ENCODE data around the gene LYRM1.
A peak's percentile ranks its signal among the peaks of the same experiment; 100 is the strongest.
"Not testable (repeated sequence)": the region's sequence is repeated elsewhere in the genome, so short reads cannot be mapped to it uniquely, and the experiment has no call there.

The LYRM1 gene

DNA sequence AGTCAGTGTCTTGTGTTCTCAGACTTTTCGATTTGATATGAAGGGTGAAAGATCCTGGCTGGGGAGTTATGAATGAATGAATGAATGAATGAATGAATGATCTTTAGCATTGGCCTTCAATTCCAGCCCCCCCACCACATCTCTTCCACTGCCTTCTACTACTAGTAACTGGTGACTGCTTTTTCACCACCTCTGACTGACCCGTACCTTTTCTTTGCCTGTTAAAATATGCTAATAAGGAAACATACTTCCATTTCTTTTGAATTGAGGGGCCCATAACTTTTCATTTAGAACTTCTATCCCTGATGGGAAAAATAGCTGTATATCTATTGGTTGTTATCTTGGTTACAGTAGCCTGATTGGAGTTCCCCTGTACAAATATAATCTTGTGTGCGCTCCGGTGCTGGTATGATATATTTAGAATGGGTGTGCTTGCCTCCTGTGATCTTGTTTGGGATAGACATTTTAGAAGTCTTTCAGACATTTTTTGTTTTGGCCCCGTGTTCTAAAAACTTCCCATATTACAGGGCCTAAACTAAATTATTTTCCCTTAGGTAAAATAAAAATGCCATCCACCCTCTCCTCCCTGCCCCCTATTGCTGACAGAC lies 3.4 kb downstream of the LYRM1 start:
- no peak for DNase-seq

DNA sequence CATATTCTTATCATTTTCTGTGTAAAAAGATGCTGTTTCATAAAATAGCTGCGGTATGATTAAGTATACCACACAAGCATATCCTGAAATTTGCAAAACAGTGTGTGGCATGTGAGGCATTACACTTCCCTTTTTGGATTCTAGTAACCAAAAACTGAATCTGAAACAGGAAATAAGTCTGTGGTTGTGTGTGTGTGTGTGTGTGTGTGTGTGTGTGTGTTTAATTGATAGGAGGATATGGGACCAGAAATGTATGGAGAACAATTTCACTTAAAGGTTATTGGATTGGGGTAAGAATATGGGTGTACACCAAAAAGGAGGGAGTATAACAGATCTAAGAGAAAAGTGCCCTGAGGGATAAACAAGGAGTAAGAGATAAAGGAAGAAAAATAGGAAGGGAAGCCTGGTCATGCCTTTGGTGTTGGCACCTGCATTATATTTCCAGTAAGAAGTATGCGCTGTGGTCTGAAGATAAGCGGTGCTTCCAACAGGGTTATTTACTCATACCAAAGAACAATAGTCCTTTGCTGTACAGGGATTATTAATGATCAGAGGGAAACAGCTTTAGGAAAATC lies 4.0 kb downstream of the LYRM1 start:
- DNase-seq, result peak; percentile 69

DNA sequence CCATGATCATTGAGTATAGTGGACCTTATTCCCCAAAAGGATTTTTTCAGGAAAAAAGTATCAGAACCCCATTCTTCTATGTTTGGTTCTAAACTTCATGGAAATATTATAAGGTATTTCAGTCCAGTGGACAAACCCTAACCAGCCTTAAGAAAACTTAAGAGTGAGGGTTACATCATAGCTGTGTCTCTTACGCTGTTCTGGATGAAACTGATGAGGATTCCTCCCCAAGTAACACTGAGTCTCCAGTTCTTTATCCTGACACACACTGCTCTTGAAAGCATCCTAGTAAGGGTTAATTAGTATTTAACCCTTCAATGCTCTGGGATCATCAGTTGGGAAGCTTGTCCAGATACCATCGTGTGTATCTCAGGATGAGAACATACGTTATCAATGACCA lies 5.0 kb downstream of the LYRM1 start:
- DNase-seq, result no peak

DNA sequence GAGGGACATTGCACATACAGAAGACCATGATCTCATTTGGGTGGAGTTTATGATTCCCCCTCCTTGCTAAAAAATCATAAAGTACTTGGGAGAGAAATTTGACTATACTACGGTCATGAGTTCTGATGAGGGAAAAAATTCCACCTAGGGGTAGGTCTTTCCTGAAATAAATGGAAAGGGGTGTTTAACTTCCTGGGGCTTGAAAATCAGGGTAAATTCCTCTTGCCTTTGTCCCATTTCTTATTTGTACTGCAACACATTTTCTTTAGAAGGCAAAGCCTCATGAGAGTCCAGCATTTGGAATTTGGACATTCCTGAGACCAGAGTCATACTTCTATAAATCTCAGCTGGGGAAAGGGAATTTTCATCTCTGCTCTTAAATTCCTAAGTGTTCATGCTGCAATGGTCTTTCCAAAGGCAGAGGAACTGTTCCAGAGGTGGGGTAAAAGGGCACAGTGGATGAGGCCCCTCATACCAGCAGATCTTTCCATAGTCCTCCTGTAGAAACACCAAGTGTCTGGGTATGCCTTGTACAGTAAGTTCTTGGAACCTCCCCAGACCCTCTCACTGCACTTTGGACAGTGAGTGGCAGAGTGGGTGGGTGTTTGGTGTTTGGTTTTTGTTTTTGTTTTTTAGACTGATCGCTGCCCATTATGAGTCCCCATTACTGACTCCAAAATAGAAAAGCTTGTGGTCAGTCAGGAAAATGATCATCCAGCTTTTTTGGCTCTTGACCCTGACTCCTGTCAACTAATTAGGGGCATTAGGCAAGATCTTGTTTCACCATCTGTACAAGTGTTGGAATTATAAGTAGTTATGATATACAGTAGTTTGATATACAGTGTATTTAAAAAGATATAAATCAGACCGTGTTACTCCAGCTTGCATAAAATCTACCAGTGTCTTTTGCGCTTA lies 6.0 kb downstream of the LYRM1 start:
- no peak for DNase-seq

DNA sequence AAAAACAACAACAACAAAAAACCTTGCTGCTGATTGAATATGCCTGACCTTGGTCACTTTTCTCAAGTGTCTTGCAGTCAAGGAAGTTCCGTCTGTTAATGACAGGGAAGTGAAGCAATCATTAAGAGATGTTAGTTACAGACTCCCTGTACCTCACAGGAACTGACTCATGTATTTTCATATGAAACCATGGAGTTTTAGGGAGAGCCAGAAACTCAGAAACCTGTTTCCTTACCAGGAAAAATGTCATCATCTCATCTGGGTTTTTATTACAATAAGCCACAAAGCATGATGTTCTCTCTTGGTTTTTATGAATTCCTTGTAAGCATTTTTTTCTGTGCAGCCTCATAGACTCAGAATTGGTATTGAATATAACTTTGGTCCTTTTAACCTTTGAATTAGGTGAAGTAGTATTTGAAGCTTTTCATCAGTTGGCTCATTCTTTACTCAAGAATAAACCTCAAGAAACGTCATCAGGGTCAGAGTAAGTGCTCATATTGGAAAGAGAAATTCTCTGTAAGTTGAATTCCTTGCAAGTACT lies 10.3 kb downstream of the LYRM1 start:
- peak; percentile 71 for DNase-seq

DNA sequence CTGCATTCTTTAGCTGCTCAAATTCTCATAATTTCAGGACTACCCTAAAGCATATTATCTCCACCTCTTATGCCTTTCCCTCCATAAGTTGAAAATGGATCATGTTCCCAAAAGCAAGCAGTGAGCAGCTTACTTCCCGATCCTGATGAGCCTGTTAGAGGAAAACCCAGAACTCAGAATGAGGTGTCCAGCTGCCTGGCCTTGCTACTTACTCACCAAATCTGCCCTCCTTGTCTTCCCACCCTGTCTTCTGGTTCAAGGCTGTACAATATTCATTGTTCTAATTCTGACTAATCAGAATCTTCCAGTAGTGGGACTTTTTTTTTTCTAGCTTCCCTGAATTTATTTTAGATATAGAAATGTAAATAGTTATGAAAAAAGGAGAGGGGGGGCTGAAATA lies 10.8 kb downstream of the LYRM1 start:
- DNase-seq, result no peak

DNA sequence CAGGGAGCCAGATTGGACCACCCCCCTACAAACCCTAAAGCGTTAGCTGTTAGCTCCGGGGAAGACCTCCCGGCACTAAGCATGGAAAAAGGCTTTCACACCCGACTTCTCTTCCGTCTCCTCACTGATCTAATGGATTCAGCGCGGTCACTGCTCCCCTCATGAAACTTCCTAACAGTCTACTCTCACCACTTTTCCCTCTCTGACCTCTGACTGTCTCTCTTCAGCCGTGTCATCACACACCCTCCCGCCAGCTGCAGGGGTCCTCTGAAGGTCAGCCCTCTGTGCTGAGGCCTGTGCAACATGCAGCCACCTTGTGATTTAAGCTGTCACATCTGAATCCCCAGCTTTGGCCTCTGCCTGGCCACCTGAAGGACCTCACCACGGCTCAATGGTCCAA lies 15.7 kb downstream of the LYRM1 start:
- DNase-seq, result no peak

DNA sequence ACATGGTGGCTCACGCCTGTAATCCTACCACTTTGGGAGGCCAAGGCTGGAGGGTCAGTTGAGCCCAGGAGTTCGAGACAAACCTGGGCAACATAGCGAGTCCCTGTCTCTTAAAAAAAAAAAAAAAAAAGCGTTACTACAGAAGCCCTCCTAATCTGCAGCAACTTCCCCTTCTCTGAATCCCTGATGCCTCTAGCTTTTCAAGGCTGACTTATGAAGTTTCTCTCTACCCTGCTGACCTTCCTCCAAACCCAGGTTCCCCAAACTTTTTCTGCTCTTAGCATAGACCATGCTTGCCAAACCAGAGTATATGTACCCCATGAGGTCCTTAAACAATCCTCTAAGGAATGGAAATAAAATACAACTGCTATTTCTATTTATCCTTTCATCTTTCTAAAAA lies 16.4 kb downstream of the LYRM1 start:
- no peak for DNase-seq

DNA sequence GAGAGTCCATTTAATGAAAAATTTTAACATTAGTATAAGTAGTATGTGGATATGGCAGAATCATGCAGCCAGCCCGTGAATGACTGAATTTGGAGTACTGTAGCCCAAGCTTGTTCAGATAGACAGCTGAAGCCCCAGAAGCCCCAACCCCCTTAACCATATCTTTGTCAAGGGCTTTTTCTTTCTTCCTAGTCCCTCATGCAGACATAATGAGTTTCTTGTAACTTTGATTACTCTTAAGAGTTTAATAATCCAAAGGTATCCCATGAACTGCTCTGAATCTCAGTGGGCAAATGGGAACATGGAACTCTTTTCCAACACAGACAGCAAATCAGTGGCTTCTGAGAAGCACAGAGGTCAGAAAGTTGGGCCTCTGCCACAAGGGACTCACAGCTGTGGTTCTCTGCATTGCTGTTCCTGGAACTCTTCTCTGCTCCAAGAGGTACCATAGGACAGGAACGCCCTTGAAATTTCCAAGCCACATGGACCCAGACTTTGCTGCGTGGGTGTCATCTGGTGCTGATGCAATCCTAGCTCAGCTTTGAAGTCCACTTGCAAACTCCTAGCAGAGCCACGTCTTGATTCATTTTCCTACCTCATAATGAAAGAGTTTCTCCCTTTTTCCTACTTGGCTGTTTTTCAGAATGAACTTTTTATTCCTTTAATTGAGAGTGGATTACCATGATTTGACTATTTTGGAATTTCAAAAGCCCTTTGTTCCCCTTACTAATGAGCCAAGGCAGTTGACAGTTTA lies 18.1 kb downstream of the LYRM1 start:
- no peak for DNase-seq

DNA sequence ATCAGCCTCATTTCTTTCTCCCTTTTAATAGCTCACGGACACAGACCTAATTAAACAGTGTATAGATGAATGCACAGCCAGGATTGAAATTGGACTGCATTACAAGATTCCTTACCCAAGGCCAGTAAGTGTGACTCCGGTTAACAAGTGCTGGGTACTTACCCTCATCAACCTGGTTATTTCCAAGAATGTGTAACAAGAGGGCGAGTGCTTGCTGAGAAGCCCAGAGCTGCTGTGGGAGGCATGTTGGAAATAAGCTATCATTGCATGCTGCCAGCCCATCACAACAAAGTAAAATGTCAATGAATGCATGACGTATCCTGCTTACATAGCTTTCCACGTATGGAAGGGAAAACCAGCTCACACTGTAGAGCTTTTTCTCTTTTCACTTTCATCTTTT lies 19.5 kb downstream of the LYRM1 start:
- DNase-seq, result no peak

DNA sequence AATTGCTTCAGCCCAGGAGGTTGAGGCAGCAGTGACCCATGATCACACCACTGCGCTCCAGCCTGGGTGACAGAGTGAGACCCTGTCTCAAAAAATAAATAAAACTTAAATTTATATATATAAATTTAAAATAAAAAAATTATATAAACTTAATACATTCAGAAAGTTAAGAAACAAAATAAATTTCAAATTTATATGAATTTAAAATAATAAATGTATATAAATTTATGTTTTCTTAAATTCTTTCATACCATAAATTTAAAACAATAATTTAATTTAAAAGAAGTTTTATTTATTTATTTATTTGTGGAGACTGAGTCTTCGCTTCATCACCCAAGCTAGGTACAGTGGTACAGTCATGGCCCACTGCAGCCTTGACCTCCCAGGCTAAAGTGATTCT lies 20.2 kb downstream of the LYRM1 start:
- DNase-seq, result no peak

DNA sequence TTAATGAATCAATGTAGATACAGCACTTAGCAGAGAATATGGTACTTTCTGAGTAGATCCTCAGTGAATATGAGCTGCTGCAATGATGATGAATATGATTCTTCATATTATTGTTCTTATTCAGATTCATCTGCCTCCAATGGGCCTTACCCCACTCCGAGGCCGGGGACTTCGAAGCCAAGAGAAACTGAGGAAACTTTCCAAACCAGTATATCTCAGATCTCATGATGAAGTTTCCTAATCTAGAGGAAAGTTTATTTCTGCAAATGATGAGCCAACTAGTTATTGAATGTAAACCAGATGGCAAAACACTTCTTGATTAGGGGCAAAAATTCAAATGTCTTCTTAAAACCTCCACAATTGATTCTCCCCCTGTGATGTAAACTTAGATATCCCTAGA lies 23.3 kb downstream of the LYRM1 start:
- DNase-seq, result no peak

DNA sequence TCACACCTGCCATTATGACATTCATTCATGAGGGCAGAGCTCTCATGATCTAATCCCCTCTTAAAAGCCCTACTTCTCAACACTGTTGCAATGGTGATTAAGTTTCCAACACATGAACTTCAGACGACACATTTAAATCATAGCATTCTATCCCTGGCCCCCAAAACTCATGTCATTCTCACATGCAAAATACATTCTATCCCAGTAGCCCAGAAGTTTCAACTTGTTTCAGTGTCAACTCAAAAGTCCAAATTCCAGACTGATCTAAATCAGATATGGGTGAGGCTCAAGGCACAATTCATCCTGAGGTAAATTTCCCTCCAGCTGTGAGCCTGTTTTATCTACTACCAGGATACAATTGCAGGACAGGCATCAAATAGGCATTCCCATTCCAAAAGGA lies 25.2 kb downstream of the LYRM1 start:
- DNase-seq, result no peak

DNA sequence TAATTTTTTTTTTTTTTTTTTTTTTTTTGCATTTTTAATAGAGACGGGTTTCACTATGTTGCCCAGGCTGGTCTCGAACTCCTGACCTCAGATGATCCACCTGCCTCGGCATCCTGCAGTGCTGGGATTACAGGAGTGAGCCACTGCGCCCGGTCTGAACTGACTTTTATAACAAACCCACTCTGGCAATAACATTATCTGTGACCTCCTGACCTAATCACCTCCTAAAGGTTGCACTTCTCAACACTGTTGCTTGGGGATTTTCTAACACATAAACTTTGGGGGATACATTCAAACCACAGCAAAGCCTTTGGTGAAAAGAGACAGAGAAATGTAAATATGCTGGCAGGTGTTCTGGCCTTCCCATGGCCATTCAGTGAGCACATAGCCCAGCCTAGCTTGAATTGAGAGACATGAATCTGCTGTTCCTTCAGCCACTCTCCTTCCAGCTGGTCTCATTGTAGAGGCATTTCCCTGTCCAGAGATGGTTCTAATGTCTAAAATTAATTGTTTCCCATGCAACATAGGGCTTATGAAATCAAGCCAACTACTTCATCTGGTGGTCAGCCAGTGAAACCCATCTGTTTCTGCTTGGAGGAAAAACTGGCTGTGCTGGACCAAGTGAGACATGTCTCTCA lies 28.3 kb downstream of the LYRM1 start:
- no peak for DNase-seq

DNA sequence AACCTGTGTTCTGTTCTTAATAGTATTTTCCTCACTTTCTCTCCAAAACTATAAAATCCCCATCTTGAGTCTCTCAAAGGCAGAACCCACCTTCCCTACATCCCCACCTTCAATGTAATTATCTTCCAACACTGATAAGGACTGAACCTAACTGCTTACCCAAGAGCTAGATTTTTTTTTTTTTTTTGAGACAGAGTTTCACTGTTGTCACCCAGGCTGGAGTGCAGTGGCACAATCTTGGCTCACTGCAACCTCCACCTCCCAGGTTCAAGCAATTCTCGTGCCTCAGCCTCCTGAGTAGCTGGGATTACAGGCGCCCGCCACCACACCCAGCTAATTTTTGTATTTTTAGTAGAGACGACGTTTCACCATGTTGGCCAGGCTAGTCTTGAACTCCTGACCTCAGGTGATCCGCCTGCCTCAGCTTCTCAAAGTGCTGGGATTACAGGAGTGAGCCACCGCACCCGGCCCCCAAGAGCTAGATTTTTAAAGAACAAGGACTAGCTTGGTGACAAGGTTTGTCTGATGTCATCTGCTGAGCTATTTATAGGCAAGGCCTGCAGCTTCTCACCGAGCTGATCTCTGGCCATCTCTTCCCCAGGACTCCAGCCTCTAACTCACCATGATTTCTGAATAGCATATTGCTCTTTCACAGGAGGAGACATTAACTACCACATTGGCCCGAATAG lies 29.2 kb downstream of the LYRM1 start:
- not testable (repeated sequence) for DNase-seq

DNA sequence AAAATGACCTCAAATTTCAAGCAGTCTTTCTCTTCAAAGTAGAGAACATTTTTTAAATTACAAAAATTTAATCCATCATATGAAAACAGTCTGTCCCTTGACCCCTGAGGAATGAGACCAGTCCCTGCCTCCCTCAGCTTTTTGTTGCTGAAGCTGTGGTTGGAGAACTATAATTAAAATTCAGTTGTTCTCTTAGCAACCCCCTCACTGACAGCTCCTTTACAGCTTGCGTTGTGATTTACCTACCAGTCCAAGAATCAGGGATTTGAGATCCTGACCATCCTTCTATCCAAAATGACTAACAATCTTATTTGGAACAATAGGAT lies 29.8 kb downstream of the LYRM1 start:
- no peak for DNase-seq

DNA sequence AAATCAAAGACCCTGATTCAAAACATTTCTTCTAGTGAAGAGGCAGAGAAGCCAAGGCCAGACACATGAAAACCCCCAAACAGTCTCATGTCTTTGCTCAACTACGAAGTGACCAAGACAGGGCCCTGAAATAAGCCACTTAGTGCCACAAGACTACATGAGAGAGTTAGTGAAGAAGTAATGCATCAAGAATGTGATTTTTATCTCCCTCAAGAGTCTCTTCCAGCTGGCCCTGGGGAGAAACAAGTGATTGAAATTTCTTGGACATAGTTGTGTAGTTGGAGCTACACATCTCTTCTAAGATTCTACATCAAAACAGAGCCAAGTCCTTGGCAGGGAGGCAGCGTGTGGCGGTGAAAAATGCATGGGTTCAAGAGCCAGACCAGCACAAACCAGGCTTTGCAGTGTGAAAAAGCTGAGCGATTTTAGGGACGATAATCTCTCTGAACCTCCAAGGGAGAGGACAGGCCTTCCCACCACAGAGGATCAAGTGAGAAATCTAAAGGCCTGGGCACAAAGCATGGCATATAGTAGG lies 30.6 kb downstream of the LYRM1 start:
- DNase-seq, result no peak

DNA sequence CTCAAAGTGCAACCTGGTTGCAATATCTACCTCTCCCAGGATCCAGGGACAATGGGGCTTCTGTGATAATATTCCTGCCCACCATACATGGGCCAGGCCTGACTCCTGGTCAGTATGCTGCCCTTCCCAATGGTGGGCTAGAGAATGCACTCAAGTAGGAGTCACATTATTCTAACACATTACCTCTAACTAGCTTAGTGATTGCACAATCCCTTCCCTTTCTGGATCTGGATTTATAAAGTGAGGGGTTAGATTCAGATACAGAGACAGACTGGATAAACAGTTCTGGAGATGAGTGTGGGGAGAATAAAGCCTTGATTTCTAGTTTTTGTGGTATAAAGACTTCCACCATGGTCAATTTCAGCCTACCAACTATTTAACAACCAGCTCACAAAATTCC lies 33.0 kb downstream of the LYRM1 start:
- DNase-seq, result no peak

DNA sequence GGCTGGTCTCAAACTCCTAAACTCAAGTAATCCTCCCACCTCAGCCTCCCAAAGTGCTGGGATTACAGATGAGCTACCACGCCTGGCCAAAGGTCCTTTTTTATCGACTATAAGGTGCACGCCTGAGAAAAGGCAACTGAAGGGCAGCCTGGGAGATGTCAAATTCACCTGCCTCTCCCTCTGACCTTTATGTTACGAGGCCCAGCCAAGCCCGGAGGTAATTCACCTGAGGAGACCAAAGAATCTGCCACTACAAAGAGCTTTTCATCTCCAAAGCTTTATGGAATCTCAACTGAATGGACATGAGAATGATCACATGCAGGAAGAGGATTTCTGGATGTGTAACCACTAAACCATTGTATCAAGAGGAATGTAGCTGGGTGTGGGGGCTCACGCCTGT lies 37.2 kb downstream of the LYRM1 start:
- DNase-seq, result no peak

DNA sequence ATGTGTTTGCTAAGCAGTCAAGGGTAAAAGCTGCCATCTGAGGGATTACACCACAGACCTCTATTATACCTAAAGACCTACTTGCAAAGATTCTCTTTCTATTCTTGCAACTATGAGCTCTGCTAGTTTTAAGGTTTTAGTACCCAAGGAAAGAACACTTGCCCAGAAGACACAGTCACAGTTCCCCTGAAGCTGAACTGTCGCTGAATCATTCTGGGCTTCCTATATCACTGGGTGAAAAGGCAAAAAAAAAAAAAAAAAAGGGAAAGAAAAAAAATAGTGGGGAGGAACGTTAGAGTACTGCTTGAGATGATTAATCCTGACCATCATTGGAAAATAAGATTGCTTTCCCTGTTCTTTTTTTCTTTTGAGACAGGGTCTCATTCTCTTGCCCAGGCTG lies 37.9 kb downstream of the LYRM1 start:
- peak; percentile 79 for DNase-seq

DNA sequence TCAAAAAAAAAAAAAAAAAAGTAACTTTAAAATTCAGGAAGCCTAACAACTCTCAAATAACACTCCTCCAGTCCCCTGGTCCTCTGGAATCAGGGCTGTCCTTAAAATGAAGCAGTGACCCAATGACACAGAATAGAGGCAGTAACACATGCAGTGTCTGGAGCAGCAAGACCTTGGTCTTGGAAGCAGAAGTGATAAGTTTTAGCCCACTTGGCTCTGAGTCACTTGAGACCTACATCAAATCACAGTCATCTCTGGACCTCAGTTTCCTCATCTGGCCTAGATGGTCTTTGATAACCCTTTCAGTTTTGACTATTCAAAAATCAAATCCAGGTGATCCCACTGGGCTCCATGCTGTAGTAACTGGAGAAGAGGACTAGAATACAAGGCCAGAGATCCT lies 39.0 kb downstream of the LYRM1 start:
- DNase-seq, result peak; percentile 64

All from activated CD4-positive, alpha-beta T cell treated with anti-CD3 and anti-CD28 coated beads, Interleukin-2, amount 50 U/mL, for 16 hours (primary cell).